IMR-90 (cell line): ENCODE results near the gene RAPGEF3. TPM values are rescaled to one million over a fixed set of nuclear protein-coding genes. Genes with fewer than 3 reads are reported as not detected.

ENCODE experiments used
- ATAC-seq: fragments of 200-7000 bp; cut with Tn5 transposase; 2 replicates; pipeline ENCODE4 v1.9.1; 2020; ENCODE audit warnings: low read depth, mild to moderate bottlenecking, moderate library complexity
- BruUV-seq: library from RNA; stranded (reverse); fragments of 400-500 nt; replicated peaks from 2 replicates; lab custom pipeline; 2021; lab: Mats Ljungman, UMichigan
- CTCF ChIA-PET: fragments of 300-600 bp; formaldehyde crosslinking; extraction: SDS; loops from one replicate; lab custom pipeline; 2021; ENCODE audit warnings: antibody characterized with exemption; lab: Yijun Ruan, JAX
- POLR2A ChIA-PET: fragments of 300-600 bp; sonication (Branson Sonifier 250); formaldehyde crosslinking; loops from one replicate; lab custom pipeline; 2022; ENCODE audit warnings: antibody characterized with exemption; ENCODE audit not compliant: unreplicated experiment; lab: Charles Lee
- DNase-seq: peaks from one replicate; pipeline ENCODE4 v3.0.0; 2013
- H2AFZ ChIP-seq: replicated peaks from 2 replicates; pipeline ENCODE3; 2013; ENCODE audit warnings: low read length, mild to moderate bottlenecking; ENCODE audit not compliant: poor library complexity
- H2AK5ac ChIP-seq: 2 replicates; pipeline ENCODE4 v1.6.1; 2013; ENCODE audit warnings: low read depth, low read length, inconsistent platforms
- H2AK9ac ChIP-seq: replicated peaks from 2 replicates; pipeline ENCODE3; 2013; ENCODE audit warnings: mild to moderate bottlenecking, low read depth, low read length, moderate library complexity; ENCODE audit not compliant: poor library complexity
- H2BK120ac ChIP-seq: 2 replicates; pipeline ENCODE4 v1.6.1; 2013; ENCODE audit warnings: low read depth, low read length, inconsistent platforms
- H2BK15ac ChIP-seq: 3 replicates; pipeline ENCODE4 v1.6.1; 2013; ENCODE audit warnings: low read depth, low read length, inconsistent platforms
- H2BK20ac ChIP-seq: 2 replicates; pipeline ENCODE4 v1.6.1; 2013; ENCODE audit warnings: low read depth, mild to moderate bottlenecking, inconsistent platforms, low read length, moderate library complexity
- H2BK5ac ChIP-seq: 2 replicates; pipeline ENCODE4 v1.6.1; 2013; ENCODE audit warnings: mild to moderate bottlenecking, low read depth, low read length, inconsistent platforms; ENCODE audit not compliant: poor library complexity, severe bottlenecking
- H3K14ac ChIP-seq: replicated peaks from 2 replicates; pipeline ENCODE4 v1.6.1; 2013; ENCODE audit warnings: low read depth, low read length, inconsistent platforms
- H3K18ac ChIP-seq: 2 replicates; pipeline ENCODE4 v1.6.1; 2013; ENCODE audit warnings: low read depth, low read length, control low read depth
- H3K23ac ChIP-seq: 2 replicates; pipeline ENCODE4 v1.6.1; 2013; ENCODE audit warnings: low read depth, low read length, inconsistent platforms
- H3K27ac ChIP-seq: 2 replicates; pipeline ENCODE4 v1.5.1; 2013; ENCODE audit warnings: mild to moderate bottlenecking, control low read depth, low read length; ENCODE audit not compliant: insufficient read depth
- H3K27me3 ChIP-seq: 2 replicates; pipeline ENCODE4 v1.6.1; 2013; ENCODE audit warnings: low read length; ENCODE audit not compliant: control insufficient read depth, insufficient read depth
- H3K36me3 ChIP-seq: 2 replicates; pipeline ENCODE4 v1.6.1; 2013; ENCODE audit warnings: low read length, mixed read lengths; ENCODE audit not compliant: control insufficient read depth, insufficient read depth
- H3K4ac ChIP-seq: 2 replicates; pipeline ENCODE4 v1.6.1; 2013; ENCODE audit warnings: low read depth, low read length, inconsistent platforms
- H3K4me1 ChIP-seq: 2 replicates; pipeline ENCODE4 v1.6.1; 2013; ENCODE audit warnings: low read length, mixed read lengths; ENCODE audit not compliant: control insufficient read depth, insufficient read depth
- H3K4me2 ChIP-seq: 2 replicates; pipeline ENCODE4 v1.6.1; 2013; ENCODE audit warnings: low read depth, mild to moderate bottlenecking, control low read depth, low read length, moderate library complexity
- H3K4me3 ChIP-seq: 2 replicates; pipeline ENCODE4 v1.5.1; 2013; ENCODE audit warnings: low read depth, mild to moderate bottlenecking, control low read depth, low read length, moderate library complexity; ENCODE audit not compliant: insufficient read depth
- H3K56ac ChIP-seq: 2 replicates; pipeline ENCODE4 v1.6.1; 2013; ENCODE audit warnings: low read length, inconsistent platforms; ENCODE audit not compliant: insufficient read depth; ENCODE audit errors: extremely low read depth
- H3K79me1 ChIP-seq, 2 experiments: 2 replicates each; pipeline ENCODE4 v1.6.1; 2013; ENCODE audit warnings: low read length in 2 of 2, inconsistent platforms in 1 of 2, low read depth in 1 of 2
- H3K9ac ChIP-seq: 2 replicates; pipeline ENCODE4 v1.6.1; 2013; ENCODE audit warnings: low read depth, low read length, control low read depth
- H3K9me1 ChIP-seq: 2 replicates; pipeline ENCODE4 v1.6.1; 2013; ENCODE audit warnings: low read length, inconsistent platforms; ENCODE audit not compliant: insufficient read depth
- H3K9me3 ChIP-seq: 2 replicates; pipeline ENCODE4 v1.6.1; 2013; ENCODE audit warnings: low read length; ENCODE audit not compliant: control insufficient read depth, insufficient read depth
- H4K20me1 ChIP-seq: 2 replicates; pipeline ENCODE4 v1.6.1; 2013; ENCODE audit warnings: low read length, inconsistent platforms; ENCODE audit not compliant: insufficient read depth
- H4K5ac ChIP-seq: 2 replicates; pipeline ENCODE4 v1.6.1; 2013; ENCODE audit warnings: mild to moderate bottlenecking, low read depth, low read length, control low read depth
- H4K8ac ChIP-seq, 2 experiments: 2 replicates each; pipeline ENCODE4 v1.6.1; 2013; ENCODE audit warnings: low read depth in 2 of 2, low read length in 2 of 2, control low read depth in 1 of 2, inconsistent platforms in 1 of 2
- H4K91ac ChIP-seq: 2 replicates; pipeline ENCODE4 v1.6.1; 2013; ENCODE audit warnings: low read depth, low read length, inconsistent platforms; ENCODE audit not compliant: insufficient read depth
- MAFK ChIP-seq: IDR thresholded peaks from 2 replicates; pipeline ENCODE4 v1.6.1; 2012; ENCODE audit warnings: low read depth, low read length, improper control_type of control experiment
- POLR2A ChIP-seq: IDR thresholded peaks from 2 replicates; pipeline ENCODE4 v1.6.1; 2012; ENCODE audit warnings: mild to moderate bottlenecking, low read depth, low read length
- RCOR1 ChIP-seq: IDR thresholded peaks from 2 replicates; pipeline ENCODE4 v1.6.1; 2012; ENCODE audit warnings: mild to moderate bottlenecking, low read length, improper control_type of control experiment; ENCODE audit not compliant: insufficient replicate concordance
- SMC3 ChIP-seq: fragments of 150-350 bp; IDR thresholded peaks from 2 replicates; pipeline ENCODE4 v1.6.1; 2016; ENCODE audit warnings: low read depth, mild to moderate bottlenecking, antibody characterized with exemption, low read length, moderate library complexity
- WGBS, 2 experiments: methylation state at CpG; one replicate each; pipeline versions ENCODE4 v1.1.5 to v1.1.7; 2013; ENCODE audit warnings: missing lambda C conversion rate in 2 of 2; ENCODE audit not compliant: insufficient read length in 1 of 2; ENCODE audit errors: extremely low coverage in 2 of 2; 5-methylcytosine and 5-hydroxymethylcytosine counted together
- dilution Hi-C: fragments of 300-500 bp; cut with HindIII; formaldehyde crosslinking; loops from one replicate; pipeline ENCODE4 v1.14.3; 2018; ENCODE audit warnings: low sequenced_read_pairs; ENCODE audit not compliant: unreplicated experiment
- in situ Hi-C: fragments of 300-500 bp; cut with MboI; formaldehyde crosslinking; loops from 3 replicates; pipeline ENCODE4 v1.14.3; 2019; ENCODE audit warnings: low sequenced_read_pairs, inconsistent platforms, mixed read lengths
- intact Hi-C: fragments of 100-400 bp; cut with micrococcal nuclease; formaldehyde crosslinking; loops from 2 replicates; pipeline ENCODE4 v1.10.0; 2022
- polyA plus RNA-seq, 3 experiments: library from polyadenylated mRNA; depleted of rRNA; stranded (reverse); fragments of >200 nt; gene quantifications; 2 replicates each; pipeline ENCODE4 v1.2.3, GENCODE V29; 2012; ENCODE audit warnings: low replicate concordance in 1 of 3
- total RNA-seq: library from RNA; depleted of rRNA; stranded (reverse); fragments of >200 nt; gene quantifications from 2 replicates; pipeline ENCODE4 v1.2.3, GENCODE V29; 2012

The RAPGEF3 gene
- total and polyA plus RNA-seq, 2 of the 4 experiments (the other 2 are of a cell fraction): 1.3 to 2.0 TPM

DNA sequence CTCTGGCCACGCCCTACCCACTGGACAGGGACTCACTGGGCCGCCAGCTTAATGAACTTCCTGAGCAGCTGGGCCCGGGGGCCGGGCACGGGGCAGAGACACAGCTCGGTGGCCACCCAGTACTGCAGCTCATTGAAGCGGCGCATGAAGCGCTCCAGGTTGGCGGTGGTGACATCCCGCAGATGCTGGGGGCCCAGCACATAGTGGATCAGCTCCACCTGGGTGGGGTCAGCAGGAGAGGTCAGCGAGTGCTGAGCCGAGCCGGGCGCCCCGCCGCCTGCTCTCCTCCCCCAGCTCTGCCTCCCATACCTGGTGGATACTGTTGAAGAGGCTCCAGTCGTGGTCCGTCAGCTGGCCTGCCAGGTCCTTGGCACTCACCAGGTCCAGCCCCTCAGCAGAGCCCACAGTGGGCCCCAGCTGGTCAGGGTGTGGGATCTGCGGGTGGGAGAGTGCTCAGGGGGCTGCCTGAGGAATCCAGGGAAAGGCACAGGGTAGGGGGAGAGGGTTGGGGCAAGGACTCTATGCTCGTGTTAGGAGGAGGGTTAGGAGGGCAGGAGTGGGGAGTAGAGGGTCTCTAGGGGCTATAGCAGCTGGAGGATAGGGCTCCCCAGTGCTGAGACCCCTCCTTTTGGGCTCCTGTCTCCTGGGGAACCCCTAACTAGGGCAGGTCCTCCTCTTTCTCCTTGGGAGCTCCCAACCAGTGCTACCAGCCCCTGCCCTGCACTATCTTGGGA lies 17.9 kb downstream of the RAPGEF3 start:
- Histone ChIP-seq H4K91ac (no peak overlapping the region), H3K56ac (no peak overlapping the region), H3K23ac (no peak overlapping the region), H3K4me2 (no peak overlapping the region), H3K27me3 (peaks cover 20% of the 10 kb centered on the region), H4K8ac (no peak overlapping the region), H2BK15ac (no peak overlapping the region), H3K27ac (no peak overlapping the region), H3K79me1 (no peaks in the 10 kb centered on the region), H3K9me1 (0 out of 2 replicates have a peak, but pooled peaks cover 5% of the 10 kb centered on the region), H3K18ac (no peak overlapping the region), H3K9me3 (no peaks in the 10 kb centered on the region), H2BK5ac (no peak overlapping the region), H4K5ac (no peak overlapping the region), H2AFZ (peak overlapping the region; percentile 76), H3K9ac (no peak overlapping the region), H3K4me1 (peaks cover 18% of the 10 kb centered on the region), H3K4me3 (no peak overlapping the region), H4K20me1 (no peaks in the 10 kb centered on the region), H2BK120ac (no peak overlapping the region), H3K36me3 (no peaks in the 10 kb centered on the region), H3K4ac (no peak overlapping the region), H3K14ac (no peak overlapping the region), H2AK9ac (peak overlapping the region; percentile 79), H2BK20ac (no peak overlapping the region), H2AK5ac (no peak overlapping the region)
- no TSS peak for BruUV-seq
- no peak for ATAC-seq
- ChIA-PET CTCF (interaction anchor here (1.0 to 2.2 kb wide), 4 partner anchors 15 to 98 kb away, joined by 6 to 10 read pairs (median 8); partner anchors contain the start of genes ENDOU and RAPGEF3), POLR2A (no interaction called here)
- DNase-seq: no peak
- dilution Hi-C loops (no loop called here), in situ Hi-C loops (loop anchor here (10.0 kb wide), 1 partner anchor 94 kb away; no protein-coding TSS in a partner anchor), intact Hi-C loops (no loop called here)
- WGBS, 2 experiments: 88% methylated on average over 8 of the region's 21 CpGs; no CpG with 5 or more reads in 1 of the 2 experiments
- TF ChIP-seq MAFK: no peak
- TF ChIP-seq SMC3: no peak
- no peak for TF ChIP-seq POLR2A
- TF ChIP-seq RCOR1: no peak
